GM10248 (cell line): ENCODE data around the gene MRNIP.

Experiments used
- CTCF ChIA-PET: fragments of 300-600 bp; sonication (Branson Sonifier 250); formaldehyde crosslinking; extraction: SDS; loops from one replicate; lab custom pipeline; 2021; ENCODE audit warnings: antibody characterized with exemption; lab: Yijun Ruan, JAX
- POLR2A ChIA-PET: fragments of 350-650 bp; sonication (Branson Sonifier 250); formaldehyde crosslinking; extraction: SDS; loops from one replicate; lab custom pipeline; 2020; ENCODE audit warnings: antibody characterized with exemption; lab: Yijun Ruan, JAX
- DNase-seq: peaks from one replicate; pipeline ENCODE4 v3.0.0; 2012; ENCODE audit errors: extremely low spot score
- TF ChIP-seq, protein P1 (sequence below): IDR thresholded peaks from 2 replicates; pipeline ENCODE4 v1.5.1; 2012; ENCODE audit warnings: mild to moderate bottlenecking, low read depth; ENCODE audit errors: extremely low read depth, missing control alignments, control extremely low read depth

Gene MRNIP

DNA sequence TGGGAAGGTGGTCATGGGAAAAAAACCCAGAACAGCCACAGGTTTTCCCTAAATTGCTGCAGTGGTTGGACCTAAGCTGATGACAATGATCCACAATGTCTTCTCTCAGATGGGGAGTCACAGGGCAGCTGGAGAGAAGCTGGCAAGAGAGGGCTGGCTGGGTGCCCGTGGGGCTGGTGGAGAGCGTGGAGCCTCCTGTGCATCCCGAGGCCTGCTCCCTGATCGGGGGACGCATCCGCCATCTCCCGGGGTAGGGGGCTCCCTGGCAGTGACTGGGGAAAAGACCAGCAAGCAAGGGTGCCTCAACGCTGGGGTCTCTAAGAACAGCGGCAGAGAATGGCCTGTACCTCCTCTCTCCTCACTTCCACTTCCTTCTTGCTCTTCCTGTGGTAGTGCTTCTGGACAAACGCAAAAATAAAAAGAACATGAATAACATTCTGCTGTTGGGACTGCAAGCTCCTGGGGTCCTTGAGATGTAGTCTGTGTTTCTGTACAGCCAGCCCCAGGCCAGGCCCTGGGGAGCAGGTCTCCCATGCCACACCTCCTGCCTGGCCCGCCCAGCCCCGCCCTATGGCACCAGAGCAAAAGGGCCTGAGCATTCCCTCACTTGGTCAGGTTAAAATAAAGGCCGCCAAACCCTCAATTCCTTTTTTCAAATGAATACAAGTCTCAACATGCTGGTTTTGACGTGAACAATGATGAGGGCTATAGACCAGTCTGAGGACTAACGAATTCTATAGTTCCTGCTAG, 7.0 kb upstream of the MRNIP start:
- POLR2A ChIA-PET = no interaction called here
- CTCF ChIA-PET = no interaction called here
- TF ChIP-seq, protein P1, sequence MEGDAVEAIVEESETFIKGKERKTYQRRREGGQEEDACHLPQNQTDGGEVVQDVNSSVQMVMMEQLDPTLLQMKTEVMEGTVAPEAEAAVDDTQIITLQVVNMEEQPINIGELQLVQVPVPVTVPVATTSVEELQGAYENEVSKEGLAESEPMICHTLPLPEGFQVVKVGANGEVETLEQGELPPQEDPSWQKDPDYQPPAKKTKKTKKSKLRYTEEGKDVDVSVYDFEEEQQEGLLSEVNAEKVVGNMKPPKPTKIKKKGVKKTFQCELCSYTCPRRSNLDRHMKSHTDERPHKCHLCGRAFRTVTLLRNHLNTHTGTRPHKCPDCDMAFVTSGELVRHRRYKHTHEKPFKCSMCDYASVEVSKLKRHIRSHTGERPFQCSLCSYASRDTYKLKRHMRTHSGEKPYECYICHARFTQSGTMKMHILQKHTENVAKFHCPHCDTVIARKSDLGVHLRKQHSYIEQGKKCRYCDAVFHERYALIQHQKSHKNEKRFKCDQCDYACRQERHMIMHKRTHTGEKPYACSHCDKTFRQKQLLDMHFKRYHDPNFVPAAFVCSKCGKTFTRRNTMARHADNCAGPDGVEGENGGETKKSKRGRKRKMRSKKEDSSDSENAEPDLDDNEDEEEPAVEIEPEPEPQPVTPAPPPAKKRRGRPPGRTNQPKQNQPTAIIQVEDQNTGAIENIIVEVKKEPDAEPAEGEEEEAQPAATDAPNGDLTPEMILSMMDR = no peak
- DNase-seq = no peak

- POLR2A ChIA-PET = no interaction called here
- CTCF ChIA-PET = no interaction called here
- TF ChIP-seq, protein P1 = no peak
- DNase-seq = no peak
These were observed 6.1 kb upstream of the MRNIP start for GRCh38 chr5:179864686-179865085.

- DNase-seq = no peak
- POLR2A ChIA-PET = interaction anchor here (0.6 kb wide), 1 partner anchor 42 kb away, joined by 3 read pairs; no protein-coding TSS in a partner anchor
- TF ChIP-seq, protein P1 = no peak
- CTCF ChIA-PET = interaction anchor here (1.0 kb wide), 1 partner anchor 184 kb away, joined by 3 read pairs; no protein-coding TSS in a partner anchor
These were observed 5.0 kb upstream of the MRNIP start for GRCh38 chr5:179863449-179864085.

GRCh38 chr5:179862891-179863290, 4.3 kb upstream of the MRNIP start:
- CTCF ChIA-PET = interaction anchor here (1.2 kb wide), 1 partner anchor 8 kb away, joined by 3 read pairs; no protein-coding TSS in a partner anchor
- TF ChIP-seq, protein P1 = no peak
- DNase-seq = no peak
- POLR2A ChIA-PET = no interaction called here

DNA sequence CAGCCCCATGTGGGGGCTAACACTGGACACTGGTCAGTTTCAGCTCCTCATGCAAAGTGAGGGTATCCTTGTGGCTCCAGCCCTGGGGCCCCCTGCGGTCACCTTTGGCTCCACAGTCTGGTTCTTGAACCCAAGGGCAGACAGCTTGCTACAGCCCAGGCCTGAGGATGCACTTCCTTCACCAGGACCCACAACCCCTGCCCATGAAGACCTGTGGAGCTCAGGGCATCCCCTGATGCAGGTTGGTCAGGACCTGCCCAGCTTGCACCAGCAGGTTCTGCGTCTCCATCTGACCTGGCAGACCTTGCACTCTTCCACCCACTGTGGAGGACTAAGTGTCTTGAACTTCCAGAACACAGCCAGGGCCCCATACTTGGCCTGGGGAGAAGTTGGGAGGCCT, 3.7 kb upstream of the MRNIP start:
- TF ChIP-seq, protein P1 = no peak
- DNase-seq = no peak
- POLR2A ChIA-PET = no interaction called here
- CTCF ChIA-PET = interaction anchor here (0.9 to 1.2 kb wide), 3 partner anchors 9 to 99 kb away, joined by 3 read pairs; no protein-coding TSS in a partner anchor

- POLR2A ChIA-PET = no interaction called here
- DNase-seq = no peak
- TF ChIP-seq, protein P1 = no peak
- CTCF ChIA-PET = interaction anchor here (1.3 kb wide), 1 partner anchor 98 kb away, joined by 3 read pairs; no protein-coding TSS in a partner anchor
These were observed 1.7 kb upstream of the MRNIP start for GRCh38 chr5:179860301-179860700.
